Tibial nerve (tissue), 4 donors: Measurements from ENCODE around the gene TBC1D2B. TPM values are rescaled to one million over a fixed set of nuclear protein-coding genes. Genes with fewer than 3 reads are reported as not detected.
"Not testable (repeated sequence)": the region's sequence is repeated elsewhere in the genome, so short reads cannot be mapped to it uniquely, and the experiment has no call there.

Experiments
- DNase-seq, 2 donors: peaks; one replicate each; pipeline ENCODE4 v3.0.0-alpha.2; 2019; ENCODE audit warnings: low spot score in 2 of 2
- H3K27ac ChIP-seq, 4 donors: fragments of 200-600 bp; sonication (generic) in 3 of 4; one replicate each; pipeline ENCODE4 v1.5.1; 2017 to 2019; ENCODE audit warnings: mild to moderate bottlenecking in 1 of 4
- H3K27me3 ChIP-seq, 2 donors: fragments of 200-600 bp; sonication (generic) in 1 of 2; one replicate each; pipeline versions ENCODE4 v1.5.1 to v1.6.0; 2017 to 2019
- H3K36me3 ChIP-seq, 3 donors: fragments of 200-600 bp; sonication (generic); one replicate each; pipeline ENCODE4 v1.5.1; 2018 to 2019
- H3K4me1 ChIP-seq, 4 donors: fragments of 200-600 bp; sonication (generic) in 3 of 4; one replicate each; pipeline ENCODE4 v1.5.1; 2017 to 2019
- H3K4me3 ChIP-seq, 4 donors: fragments of 200-600 bp; sonication (generic) in 3 of 4; one replicate each; pipeline ENCODE4 v1.5.1; 2017 to 2019; ENCODE audit warnings: mild to moderate bottlenecking in 1 of 4, moderate library complexity in 1 of 4
- H3K9me3 ChIP-seq, 4 donors: fragments of 200-600 bp; sonication (generic) in 3 of 4; one replicate each; pipeline ENCODE4 v1.5.1; 2017 to 2019
- EP300 ChIP-seq, 2 donors: sonication (generic); formaldehyde crosslinking; IDR thresholded peaks; one replicate each; pipeline ENCODE4 v1.6.1; 2017; ENCODE audit warnings: antibody characterized with exemption in 2 of 2, mild to moderate bottlenecking in 1 of 2
- POLR2A ChIP-seq, 2 donors: fragments of 450-650 bp; IDR thresholded peaks; one replicate each; pipeline ENCODE4 v1.6.1; 2017; ENCODE audit warnings: antibody characterized with exemption in 2 of 2, mild to moderate bottlenecking in 2 of 2, moderate library complexity in 2 of 2
- WGBS, 2 donors: methylation state at CpG; one replicate each; pipeline ENCODE4 v1.1.5; 2018; 5-methylcytosine and 5-hydroxymethylcytosine counted together
- total RNA-seq, 4 donors: library from RNA; depleted of rRNA; stranded (reverse); fragments of >200 nt; gene quantifications; one replicate each; pipeline ENCODE4 v1.1.0, GENCODE V29; 2016
- TF ChIP-seq, protein P1 (sequence below), 5 experiments: fragments of 200-600 bp in 3 of 5; fragments of 450-650 bp in 2 of 5; sonication (generic) in 3 of 5; IDR thresholded peaks; one replicate each; pipeline ENCODE4 v1.5.1; 2016 to 2019; ENCODE audit warnings: antibody characterized with exemption in 5 of 5, mild to moderate bottlenecking in 3 of 5, moderate library complexity in 2 of 5

The TBC1D2B gene
- total RNA-seq, 4 donors from 2014 or later: 64.5 to 127 (median 94.5) TPM

DNA sequence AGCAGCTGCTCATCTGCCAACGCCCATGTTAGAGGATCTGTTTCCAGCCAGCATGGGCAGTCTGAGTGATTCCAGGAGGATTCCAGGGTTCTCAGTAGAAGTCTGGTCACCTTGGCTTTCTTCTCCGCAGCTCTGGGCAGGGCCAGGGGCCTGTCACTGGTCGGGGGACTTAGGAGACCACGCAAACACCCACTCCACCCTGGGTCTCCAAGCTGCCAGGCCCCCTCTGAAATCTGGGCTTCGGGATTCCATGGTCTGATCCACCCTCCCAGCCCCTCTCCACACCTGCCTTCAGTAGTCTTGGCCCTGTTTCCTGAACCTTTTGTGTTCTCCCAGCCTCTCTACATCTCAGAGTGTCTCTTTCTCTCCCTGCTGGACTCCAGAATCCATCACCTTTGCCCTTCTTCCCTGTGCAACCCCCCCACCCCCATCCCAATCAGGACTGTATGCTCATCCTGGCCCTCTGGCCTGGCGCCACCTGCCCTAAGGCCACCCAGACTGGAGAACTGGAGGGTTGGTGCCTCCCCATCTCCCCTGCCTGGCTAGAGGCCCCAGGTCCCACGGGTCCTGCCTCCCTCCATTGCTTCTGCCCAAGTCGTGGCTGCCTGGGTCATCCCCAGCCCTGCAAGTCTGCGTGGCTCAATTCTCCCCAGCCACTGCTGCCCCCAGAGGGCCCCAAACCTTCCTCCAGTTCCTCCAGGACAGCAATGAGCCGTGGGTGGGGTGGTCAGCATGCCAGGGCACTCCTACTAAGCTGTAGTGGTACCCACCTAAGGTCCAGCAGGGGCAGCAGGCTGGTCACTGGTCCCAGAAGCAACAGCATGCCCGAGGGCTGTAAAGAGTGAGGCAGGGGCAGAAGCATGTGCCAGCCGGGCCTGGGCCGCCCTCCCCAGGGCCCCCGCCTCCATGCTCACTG lies 102.8 kb downstream of the TBC1D2B start:
- Histone ChIP-seq H3K36me3 (no peaks in the 10 kb centered on the region), H3K4me1 (peaks cover 0 to 29% (median 5%) of the 10 kb centered on the region in 4 donors), H3K9me3 (no peaks in the 10 kb centered on the region), H3K27me3 (no peaks in the 10 kb centered on the region), H3K27ac (no peak overlapping the region), H3K4me3 (no peak overlapping the region)
- WGBS, 2 donors: 83 to 86% methylated on average over 11 to 14 of the region's 14 CpGs
- DNase-seq: no peak
- TF ChIP-seq, protein P1, sequence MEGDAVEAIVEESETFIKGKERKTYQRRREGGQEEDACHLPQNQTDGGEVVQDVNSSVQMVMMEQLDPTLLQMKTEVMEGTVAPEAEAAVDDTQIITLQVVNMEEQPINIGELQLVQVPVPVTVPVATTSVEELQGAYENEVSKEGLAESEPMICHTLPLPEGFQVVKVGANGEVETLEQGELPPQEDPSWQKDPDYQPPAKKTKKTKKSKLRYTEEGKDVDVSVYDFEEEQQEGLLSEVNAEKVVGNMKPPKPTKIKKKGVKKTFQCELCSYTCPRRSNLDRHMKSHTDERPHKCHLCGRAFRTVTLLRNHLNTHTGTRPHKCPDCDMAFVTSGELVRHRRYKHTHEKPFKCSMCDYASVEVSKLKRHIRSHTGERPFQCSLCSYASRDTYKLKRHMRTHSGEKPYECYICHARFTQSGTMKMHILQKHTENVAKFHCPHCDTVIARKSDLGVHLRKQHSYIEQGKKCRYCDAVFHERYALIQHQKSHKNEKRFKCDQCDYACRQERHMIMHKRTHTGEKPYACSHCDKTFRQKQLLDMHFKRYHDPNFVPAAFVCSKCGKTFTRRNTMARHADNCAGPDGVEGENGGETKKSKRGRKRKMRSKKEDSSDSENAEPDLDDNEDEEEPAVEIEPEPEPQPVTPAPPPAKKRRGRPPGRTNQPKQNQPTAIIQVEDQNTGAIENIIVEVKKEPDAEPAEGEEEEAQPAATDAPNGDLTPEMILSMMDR (IDR thresholded peaks at IDR 0.05): no peak
- TF ChIP-seq EP300 (IDR thresholded peaks at IDR 0.05) (no peak), POLR2A (IDR thresholded peaks at IDR 0.05) (no peak)

DNA sequence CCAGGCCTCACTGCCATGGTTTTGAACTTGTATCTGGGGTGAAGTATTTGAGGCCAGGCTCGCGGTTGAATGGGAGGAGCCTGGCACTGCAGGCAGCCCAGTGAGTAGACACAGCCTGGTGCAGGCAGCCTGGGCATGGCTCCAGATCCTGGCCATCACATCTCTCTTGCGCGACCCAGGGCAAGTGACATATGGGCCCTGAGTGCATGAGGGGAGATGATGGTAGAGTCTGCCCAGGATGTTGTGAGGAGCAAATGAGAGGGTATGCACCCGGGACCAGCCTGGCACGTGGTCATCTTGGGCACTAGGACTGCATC lies 103.5 kb downstream of the TBC1D2B start:
- no peak for DNase-seq
- TF ChIP-seq POLR2A (IDR thresholded peaks at IDR 0.05): no peak
- TF ChIP-seq, protein P1 (IDR thresholded peaks at IDR 0.05): no peak
- no peak for TF ChIP-seq EP300 (IDR thresholded peaks at IDR 0.05)
- H3K27ac ChIP-seq: peak overlapping the region in 1 of 4 donors; percentile 36

GRCh38 chr15:77973273-77974097 lies 104.0 kb downstream of the TBC1D2B start:
- H3K4me3 ChIP-seq, H3K9me3 ChIP-seq, H3K27me3 ChIP-seq, H3K36me3 ChIP-seq, DNase-seq: not testable (repeated sequence)
- H3K27ac ChIP-seq: peak overlapping the region in 1 of 4 donors; percentile 36
- peaks cover 0 to 29% (median 5%) of the 10 kb centered on the region in 4 donors for H3K4me1 ChIP-seq
- 70% methylated on average over 2 of the region's 22 CpGs; no CpG with 5 or more reads in 1 of the 2 donors for WGBS, 2 donors

More for the DNA sequence above, 103.5 kb downstream of the TBC1D2B start:
- Histone ChIP-seq H3K4me3 (no peak overlapping the region), H3K9me3 (no peaks in the 10 kb centered on the region), H3K27me3 (no peaks in the 10 kb centered on the region), H3K36me3 (no peaks in the 10 kb centered on the region), H3K4me1 (peaks cover 0 to 29% (median 5%) of the 10 kb centered on the region in 4 donors)
- 20 to 32% methylated on average over 5 to 6 of the region's 6 CpGs for WGBS, 2 donors

DNA sequence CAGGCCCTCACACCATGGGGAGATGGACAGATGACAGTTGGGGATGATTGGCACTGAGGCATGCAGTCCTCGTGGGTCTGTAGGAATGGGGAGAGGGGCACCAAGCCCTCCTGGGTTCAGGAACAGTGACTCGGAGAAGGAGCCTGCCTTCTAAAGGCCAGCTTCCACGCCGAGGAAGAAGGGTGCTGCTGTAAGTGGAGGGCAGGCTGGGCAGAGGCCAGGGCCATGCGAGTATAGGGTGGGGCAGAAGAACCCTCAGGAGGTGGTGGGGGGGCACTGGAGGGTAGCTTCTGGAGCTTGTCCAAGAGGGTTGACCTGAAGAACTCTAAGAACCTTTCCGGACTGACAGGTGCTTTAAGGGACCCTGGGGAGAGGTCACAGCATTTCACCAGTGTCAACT lies 104.8 kb downstream of the TBC1D2B start:
- H3K9me3 ChIP-seq, H3K4me3 ChIP-seq, H3K27ac ChIP-seq, DNase-seq, H3K36me3 ChIP-seq, H3K27me3 ChIP-seq: not testable (repeated sequence)
- peaks cover 0 to 29% (median 5%) of the 10 kb centered on the region in 4 donors for H3K4me1 ChIP-seq
- WGBS, 2 donors: 53 to 68% methylated on average over 4 to 5 of the region's 6 CpGs

DNA sequence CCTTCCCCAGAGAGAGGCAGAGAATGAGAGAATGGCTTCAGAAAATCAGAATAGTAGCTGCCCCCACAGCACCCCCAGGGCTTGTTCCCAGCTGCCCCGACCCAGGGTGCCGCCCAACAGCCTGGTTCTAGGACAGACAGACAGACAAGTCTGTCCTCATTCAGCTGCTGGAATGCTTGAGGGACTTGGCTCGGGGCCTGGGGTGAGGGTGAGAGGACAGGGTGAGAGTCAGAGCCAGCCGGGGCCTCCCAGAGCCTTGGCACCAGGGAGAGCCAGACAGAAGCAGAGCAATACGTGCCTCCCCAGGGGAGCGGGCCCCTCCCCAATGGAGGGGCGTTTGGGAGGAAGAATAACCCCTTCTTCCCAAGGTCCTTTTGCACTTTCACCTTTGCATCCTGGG lies 105.6 kb downstream of the TBC1D2B start:
- not testable (repeated sequence) for H3K4me3 ChIP-seq, H3K36me3 ChIP-seq, DNase-seq, H3K27me3 ChIP-seq, H3K27ac ChIP-seq, H3K9me3 ChIP-seq
- peaks cover 0 to 29% (median 5%) of the 10 kb centered on the region in 4 donors for H3K4me1 ChIP-seq
- 36 to 39% methylated on average over 7 of the region's 7 CpGs for WGBS, 2 donors

- DNase-seq, H3K4me3 ChIP-seq, H3K27me3 ChIP-seq, H3K9me3 ChIP-seq, H3K36me3 ChIP-seq, H3K27ac ChIP-seq: not testable (repeated sequence)
- H3K4me1 ChIP-seq: peaks cover 0 to 29% (median 5%) of the 10 kb centered on the region in 4 donors
- 67 to 70% methylated on average over 2 to 3 of the region's 4 CpGs for WGBS, 2 donors
These were observed 106.6 kb downstream of the TBC1D2B start for GRCh38 chr15:77970813-77971360.

DNA sequence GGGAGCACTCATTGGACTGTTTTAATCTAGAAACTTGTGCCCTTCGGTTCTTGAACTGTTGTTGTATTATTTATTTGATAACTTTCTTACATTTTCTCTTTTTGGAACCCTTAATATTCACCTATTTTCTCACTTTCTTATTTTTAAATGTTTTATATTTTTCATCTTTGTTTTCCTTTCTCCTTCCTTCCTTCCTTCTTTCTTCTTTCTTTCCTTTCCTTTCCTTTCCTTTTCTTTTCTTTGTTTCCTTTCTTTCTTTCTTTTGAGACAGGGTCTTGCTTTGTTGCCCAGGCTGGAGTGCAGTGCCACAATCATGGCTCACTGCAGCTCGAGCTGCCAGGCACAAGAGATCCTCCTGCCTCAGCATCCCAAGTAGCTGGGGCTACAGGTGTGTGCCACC lies 108.5 kb downstream of the TBC1D2B start:
- WGBS, 2 donors: 90 to 93% methylated on average over 2 of the region's 2 CpGs
- H3K4me1 ChIP-seq: peaks cover 0 to 12% (median 4%) of the 10 kb centered on the region in 4 donors
- H3K36me3 ChIP-seq: no peaks in the 10 kb centered on the region
- no peak overlapping the region for H3K27ac ChIP-seq
- TF ChIP-seq, protein P1 (IDR thresholded peaks at IDR 0.05): no peak
- TF ChIP-seq EP300 (IDR thresholded peaks at IDR 0.05) (no peak), POLR2A (IDR thresholded peaks at IDR 0.05) (no peak)
- no peak overlapping the region for H3K4me3 ChIP-seq
- H3K27me3 ChIP-seq: no peaks in the 10 kb centered on the region
- no peak for DNase-seq
- peaks cover 0 to 5% (median 0%) of the 10 kb centered on the region in 4 donors for H3K9me3 ChIP-seq
